ENCODE measurements around the gene SGSM1.

SGSM1 gene

GRCh38 chr22:24953384-24954113 is 147.5 kb downstream of the SGSM1 start:
- DNase-seq, result no peak

GRCh38 chr22:24954114-24954463 is 148.1 kb downstream of the SGSM1 start:
- no peak for DNase-seq

DNA sequence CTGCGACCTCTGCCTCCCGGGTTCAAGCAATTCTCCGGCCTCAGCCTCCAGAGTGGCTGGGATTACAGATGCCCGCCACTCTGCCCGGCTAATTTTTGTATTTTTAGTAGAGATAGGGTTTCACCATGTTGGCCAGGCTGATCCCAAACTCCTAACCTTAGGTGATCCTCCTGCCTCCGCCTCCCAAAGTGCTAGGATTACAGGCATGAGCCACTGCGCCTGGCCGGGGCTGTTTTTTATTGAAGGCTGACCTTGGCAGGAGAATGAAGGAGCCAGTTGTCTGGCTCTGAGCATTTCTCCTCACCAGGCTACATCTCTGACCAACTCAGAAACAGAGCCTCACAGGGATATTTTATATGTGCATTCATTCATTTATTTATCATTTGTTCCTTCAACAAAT is 148.8 kb downstream of the SGSM1 start:
- no peak for DNase-seq

DNA sequence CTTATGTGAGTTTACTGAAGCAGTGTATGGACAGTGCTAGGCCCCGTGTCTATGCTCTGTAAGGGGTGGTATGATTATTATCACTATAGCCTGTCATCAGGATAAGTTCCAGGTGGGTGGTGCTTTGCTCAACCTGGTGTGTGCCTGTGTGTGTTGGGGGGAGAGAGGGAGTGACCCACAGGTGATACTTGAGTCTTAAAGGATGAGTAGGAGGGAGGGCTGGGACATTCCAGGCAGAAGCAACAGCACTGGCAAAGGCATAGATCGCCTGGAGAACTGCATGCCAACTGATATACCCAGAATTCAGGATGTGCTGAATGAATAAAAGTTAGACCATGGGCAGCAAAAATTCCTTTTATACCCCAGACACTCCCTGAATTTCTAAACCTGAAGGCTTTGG is 151.0 kb downstream of the SGSM1 start:
- DNase-seq, result no peak

DNA sequence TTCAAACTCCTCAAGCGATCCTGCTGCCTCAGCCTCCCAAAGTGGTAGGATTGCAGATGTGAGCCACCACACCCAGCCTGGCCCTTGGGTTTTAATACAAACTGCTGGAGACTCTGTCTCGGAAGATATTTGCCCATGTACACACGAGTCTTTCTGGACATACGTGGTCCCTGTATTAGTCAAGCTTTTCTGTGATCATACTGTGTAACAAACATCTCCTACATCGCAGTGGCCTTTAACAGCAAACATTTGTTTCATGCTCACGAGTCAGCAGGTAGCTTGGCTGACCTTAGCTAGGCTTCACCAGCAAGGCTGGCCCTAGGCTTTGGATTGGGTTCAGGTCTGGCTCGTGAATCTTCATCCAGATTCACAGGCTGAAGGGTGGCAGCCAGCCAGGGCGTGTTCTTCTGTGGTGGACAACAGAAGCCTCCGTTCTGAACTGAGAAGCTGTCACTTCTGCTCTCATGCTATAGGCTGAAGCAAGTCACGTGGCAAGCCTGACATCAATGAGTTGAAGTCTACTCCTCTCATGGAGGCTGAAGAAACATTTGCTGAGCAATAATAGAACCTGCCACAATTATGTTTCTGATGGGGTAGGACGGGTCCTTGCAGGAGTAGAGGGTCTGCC is 155.3 kb downstream of the SGSM1 start:
- no peak for DNase-seq

DNA sequence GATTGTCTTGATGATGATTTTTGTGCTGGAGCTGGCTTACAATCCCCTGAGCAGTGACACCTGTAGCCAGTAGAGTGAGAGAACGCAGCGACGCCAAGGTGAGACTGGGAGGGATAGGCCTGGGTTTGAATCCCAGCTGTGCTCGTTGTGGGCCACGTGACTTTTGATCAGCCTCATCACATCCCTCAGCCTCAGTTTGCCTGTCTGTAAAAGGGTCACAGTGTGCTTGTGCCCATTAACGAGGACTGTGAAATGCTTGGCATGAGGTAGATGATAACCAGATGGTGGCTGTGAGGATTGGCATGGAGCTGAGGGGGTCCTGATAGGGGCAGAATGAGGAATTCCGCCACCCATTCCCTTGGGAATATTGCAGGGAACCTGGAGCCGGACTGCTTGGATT is 156.1 kb downstream of the SGSM1 start:
- DNase-seq, result no peak

DNA sequence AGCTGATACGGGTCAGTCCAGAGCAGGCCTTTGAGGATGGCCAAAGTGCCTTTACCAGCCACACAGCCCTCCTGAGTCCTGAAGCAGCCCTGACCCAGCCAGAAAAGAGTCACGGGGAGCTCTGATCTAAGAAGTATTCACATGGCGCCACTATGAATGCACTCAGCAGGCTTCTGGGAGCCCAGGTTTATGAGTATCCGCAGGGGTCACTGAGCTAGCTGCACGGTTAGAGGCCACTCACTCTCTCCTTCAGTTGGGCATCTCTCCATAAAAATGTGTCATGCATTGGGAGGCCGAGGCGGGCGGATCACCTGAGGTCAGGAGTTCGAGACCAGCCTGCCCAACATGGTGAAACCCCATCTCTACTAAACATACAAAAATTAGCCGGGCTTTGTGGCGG is 156.8 kb downstream of the SGSM1 start:
- DNase-seq, result no peak

GRCh38 chr22:24964441-24964840 is 158.4 kb downstream of the SGSM1 start:
- no peak for DNase-seq

DNA sequence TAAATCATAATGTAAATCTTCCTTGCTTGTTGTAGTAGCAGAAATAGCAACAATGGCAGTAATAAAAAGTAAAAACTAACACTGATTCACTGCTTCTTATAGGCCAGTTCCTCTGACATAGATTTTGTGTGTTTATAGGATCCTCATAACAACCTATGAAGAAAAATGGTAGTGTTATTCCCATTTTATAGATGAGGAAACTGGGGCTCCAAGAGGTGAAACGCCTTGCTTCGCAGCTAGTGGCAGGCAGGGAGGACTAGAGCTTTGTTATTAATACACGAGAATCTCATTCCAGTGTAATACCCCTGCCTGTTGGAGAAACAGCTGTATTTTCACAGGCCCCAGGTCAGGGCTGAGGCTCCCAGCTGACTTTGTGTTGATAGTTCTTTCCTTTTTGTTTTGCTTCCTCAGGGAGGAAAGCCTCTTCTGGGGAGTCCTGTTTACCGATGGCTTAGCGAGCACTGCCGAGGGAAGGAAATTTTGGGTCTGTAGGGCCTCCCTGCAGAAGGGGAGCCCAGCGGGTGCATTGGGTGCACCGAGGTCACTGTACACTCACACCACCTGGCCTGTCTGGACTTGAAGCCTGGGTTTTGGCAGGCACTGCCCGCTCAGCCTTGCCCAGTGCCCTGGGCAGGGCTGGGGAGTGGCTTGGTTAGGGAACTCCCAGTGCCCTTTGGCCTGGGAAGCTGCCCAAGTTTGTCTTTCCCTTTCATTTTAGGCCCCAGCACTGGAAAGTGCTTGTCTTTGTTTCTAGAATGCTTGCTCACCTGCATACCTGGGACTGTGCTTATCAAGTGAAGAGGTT is 160.0 kb downstream of the SGSM1 start:
- no peak for DNase-seq

DNA sequence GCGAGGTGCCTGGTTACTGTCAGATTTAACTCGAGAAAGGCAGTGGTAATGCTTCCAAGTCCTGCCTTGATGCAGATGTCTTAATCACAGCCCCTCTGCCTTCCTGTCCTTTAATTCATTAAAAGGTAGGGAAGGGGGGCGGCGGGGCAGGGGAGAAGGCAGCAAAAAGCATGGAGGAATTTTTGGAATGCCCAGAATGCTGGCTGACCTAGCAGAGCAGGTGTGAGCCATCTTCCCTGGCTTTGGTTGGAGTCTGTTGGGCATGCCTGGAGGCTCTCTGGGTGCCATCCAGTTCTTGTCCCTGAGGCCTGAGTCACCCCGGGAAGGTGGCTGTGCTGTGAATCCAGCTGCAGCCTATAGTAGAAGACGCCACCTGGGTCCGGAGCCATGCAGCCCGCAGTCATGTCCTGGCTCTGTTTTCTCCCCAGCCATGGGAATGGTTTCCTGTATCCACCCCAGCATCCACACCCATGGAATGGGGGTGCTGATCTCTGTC is 162.1 kb downstream of the SGSM1 start:
- DNase-seq, result no peak

DNA sequence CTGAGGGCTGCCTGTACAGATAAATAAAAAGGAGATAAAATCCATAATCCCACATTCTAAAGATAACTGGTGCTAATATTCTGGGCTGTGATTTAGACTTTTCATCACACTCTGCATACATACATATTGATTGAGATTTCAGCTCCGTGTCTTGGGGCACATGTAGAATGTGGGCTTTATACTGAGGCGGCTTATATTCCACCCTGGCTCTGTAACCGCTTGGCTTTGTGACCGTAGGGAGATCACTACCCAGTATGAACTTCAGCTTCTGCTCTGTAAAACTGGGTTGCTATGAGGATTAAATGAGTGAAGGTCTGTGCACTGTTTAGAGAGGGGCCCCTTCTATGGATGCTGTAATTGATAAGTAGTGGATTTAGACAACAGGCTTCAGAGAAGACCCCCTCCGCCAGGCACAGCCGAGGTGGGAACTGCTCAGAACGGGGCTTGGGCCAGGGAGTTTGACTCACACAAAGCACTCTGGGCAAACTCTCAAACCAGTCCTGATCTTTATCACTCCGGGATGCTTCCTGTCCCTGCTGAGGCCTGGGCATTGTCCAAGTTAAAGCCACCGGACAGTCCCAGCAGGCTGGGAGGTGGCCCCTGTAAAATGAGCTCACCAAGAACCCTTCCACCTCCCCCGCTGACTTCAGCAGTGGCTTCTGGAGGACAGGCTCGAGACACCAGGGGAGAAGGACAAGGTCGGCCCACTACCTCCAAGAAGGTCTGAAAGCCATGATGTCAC is 163.7 kb downstream of the SGSM1 start:
- no peak for DNase-seq

DNA sequence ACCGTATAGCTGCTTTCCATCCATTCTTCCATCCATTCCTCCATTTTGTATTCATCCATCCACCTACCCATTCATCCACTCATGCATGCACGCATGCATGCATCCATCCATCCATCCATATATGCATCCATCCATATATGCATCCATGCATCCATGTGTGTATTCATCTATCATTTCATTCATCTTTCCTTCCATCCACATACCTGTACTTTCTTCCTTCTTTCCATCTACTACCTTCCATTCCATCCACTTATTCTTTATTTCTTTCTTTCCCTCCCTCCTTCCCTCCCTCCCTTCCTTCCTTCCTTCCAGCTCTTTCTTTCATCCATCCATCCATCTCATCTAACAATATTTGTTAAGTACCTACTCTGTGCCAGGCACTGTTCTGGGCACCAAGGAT is 166.4 kb downstream of the SGSM1 start:
- DNase-seq, result no peak

DNA sequence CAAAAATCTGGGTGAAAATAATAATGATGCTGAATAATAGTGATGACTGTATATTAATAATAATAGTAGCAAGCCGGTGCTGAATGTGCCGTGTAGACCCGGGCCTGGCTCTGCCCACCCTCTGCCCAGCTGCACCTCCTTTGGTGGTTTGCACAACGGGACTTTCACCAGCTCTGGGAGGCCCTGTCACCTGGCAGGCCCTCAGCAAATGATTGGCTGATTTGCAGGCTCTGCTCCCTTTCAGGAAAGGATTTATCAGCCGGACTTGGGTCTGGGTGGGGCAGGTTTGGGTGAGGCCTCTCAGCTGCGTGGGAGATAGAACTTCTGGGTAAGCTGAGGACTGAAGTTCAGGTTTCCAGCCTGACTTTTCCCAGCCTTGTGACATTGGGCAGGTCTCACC is 167.9 kb downstream of the SGSM1 start:
- DNase-seq, result no peak

- no peak for DNase-seq
Observed at GRCh38 chr22:24975125-24975640, 169.2 kb downstream of the SGSM1 start.

DNA sequence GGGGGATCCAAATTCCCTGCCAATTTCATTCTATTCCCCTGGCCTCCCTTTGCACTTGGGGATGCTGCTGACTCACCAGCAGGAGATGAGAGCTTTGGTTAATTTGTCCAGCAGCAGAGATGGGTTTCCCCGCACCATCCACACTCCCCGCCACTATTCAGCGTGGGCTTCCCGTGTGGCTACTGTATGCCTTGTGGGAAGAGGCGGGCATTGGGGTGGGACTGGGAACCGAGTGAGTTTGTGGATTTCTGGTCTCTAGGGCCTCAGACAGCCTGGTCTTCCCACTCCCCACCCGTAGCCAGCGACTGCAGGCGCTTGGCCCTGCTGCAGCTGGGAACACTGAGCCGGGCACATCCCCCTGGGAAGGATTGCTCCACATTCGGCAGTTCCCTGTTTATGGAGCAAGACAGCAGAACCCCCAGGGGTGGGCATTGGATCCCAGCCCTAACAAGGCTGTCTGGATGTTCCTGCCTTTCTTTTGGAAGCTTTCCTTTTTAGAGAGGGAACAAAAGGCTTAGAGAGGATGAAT is 169.9 kb downstream of the SGSM1 start:
- no peak for DNase-seq

DNA sequence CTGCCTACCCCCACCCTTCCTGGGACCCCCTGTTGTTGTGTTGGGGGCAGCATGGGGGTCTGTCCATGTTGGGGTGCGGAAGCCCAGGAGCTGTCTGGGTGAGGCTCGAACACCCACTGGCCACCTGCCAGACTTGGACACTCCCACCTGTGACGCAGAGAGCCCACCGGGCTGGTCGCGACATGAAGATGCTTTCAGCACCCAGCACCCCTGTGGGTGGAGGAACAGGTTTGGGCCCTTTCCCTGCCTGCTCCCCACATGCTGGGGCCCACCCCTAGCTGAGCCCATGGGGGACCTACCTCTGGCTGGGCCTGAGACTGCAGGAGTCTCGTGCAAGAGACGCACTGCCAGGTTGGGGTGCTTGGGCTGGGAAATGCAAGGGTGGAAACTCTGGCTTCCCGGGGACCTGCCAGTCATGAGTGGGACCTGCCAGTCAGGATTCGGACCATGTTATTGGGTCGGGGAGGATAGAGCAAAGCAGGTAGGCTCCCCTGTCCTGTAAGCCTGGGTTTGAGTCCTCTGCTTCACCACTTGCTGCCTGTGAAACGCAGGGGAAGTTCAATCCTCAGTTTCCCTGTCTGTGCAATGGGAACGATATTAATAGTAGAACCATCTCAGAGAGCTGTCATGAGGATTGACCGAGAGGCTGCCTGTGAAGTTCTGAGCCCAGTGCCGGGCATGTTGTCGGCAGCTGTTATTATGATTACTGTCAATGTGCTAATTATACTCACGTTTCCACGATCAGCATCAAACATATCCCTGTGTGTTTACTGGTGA is 170.6 kb downstream of the SGSM1 start:
- DNase-seq, result no peak
